Activated CD8-positive, alpha-beta memory T cell treated with anti-CD3 and anti-CD28 coated beads, Interleukin-2, amount 10 ng/mL, durations not matched to agents 7 days and 5 days (primary cell): ENCODE measurements around the gene CPNE7. TPM values are rescaled to one million over a fixed set of nuclear protein-coding genes. Genes with fewer than 3 reads are reported as not detected.

ENCODE experiments used
- ATAC-seq: fragments of 150-1000 bp; cut with Tn5 transposase; one replicate; pipeline ENCODE4 v1.10.0; 2021; ENCODE audit warnings: moderate library complexity
- CTCF ChIA-PET: fragments of 350-600 bp; sonication (Branson Sonifier 250); formaldehyde crosslinking; loops from one replicate; lab custom pipeline; 2021; ENCODE audit warnings: antibody characterized with exemption; lab: Charles Lee
- DNase-seq: peaks from one replicate; pipeline ENCODE4 v3.0.0-alpha.2; 2020
- H3K27ac Mint-ChIP-seq: one replicate; pipeline ENCODE4 v1.8.0; 2021; ENCODE audit warnings: mild to moderate bottlenecking, mixed read lengths
- H3K27me3 Mint-ChIP-seq: one replicate; pipeline ENCODE4 v1.8.0; 2021; ENCODE audit warnings: mixed read lengths
- H3K36me3 Mint-ChIP-seq: one replicate; pipeline ENCODE4 v1.8.0; 2021; ENCODE audit warnings: mild to moderate bottlenecking, mixed read lengths
- H3K4me1 Mint-ChIP-seq: one replicate; pipeline ENCODE4 v1.8.0; 2021; ENCODE audit warnings: mixed read lengths
- H3K4me3 Mint-ChIP-seq: one replicate; pipeline ENCODE4 v1.8.0; 2021; ENCODE audit warnings: mild to moderate bottlenecking, moderate library complexity, mixed read lengths
- H3K9me3 Mint-ChIP-seq: one replicate; pipeline ENCODE4 v1.8.0; 2022; ENCODE audit warnings: low read depth, mixed read lengths
- total RNA-seq, 2 experiments: library from RNA; stranded (reverse); gene quantifications; one replicate each; pipeline ENCODE4 v1.2.3, GENCODE V29; 2021

The CPNE7 gene
- total RNA-seq, 2 experiments from 2014 or later, result 0.38 to 3.1 TPM

- Mint-ChIP-seq H3K36me3 (peaks cover 6% of the 10 kb centered on the region), H3K27ac (no peak overlapping the region), H3K4me3 (no peak overlapping the region), H3K4me1 (peaks cover 12% of the 10 kb centered on the region), H3K9me3 (no peaks in the 10 kb centered on the region), H3K27me3 (no peaks in the 10 kb centered on the region)
- CTCF ChIA-PET, result no interaction called here
- ATAC-seq (no peak), DNase-seq (no peak)
Observed at GRCh38 chr16:89544713-89545043, 30.9 kb upstream of the CPNE7 start.

GRCh38 chr16:89545044-89545830, 30.3 kb upstream of the CPNE7 start:
- H3K27ac Mint-ChIP-seq, result no peak overlapping the region
- H3K4me1 Mint-ChIP-seq, result peaks cover 12% of the 10 kb centered on the region
- H3K36me3 Mint-ChIP-seq, result peaks cover 6% of the 10 kb centered on the region
- DNase-seq (no peak), ATAC-seq (no peak)
- CTCF ChIA-PET, result interaction anchor here (0.7 kb wide), 1 partner anchor 12 kb away, joined by 3 read pairs; no protein-coding TSS in a partner anchor
- no peak overlapping the region for H3K4me3 Mint-ChIP-seq
- H3K27me3 Mint-ChIP-seq, result no peaks in the 10 kb centered on the region
- H3K9me3 Mint-ChIP-seq, result no peaks in the 10 kb centered on the region

- H3K4me3 Mint-ChIP-seq, result no peak overlapping the region
- H3K9me3 Mint-ChIP-seq, result no peaks in the 10 kb centered on the region
- no peaks in the 10 kb centered on the region for H3K27me3 Mint-ChIP-seq
- peaks cover 10% of the 10 kb centered on the region for H3K4me1 Mint-ChIP-seq
- DNase-seq (no peak), ATAC-seq (no peak)
- H3K27ac Mint-ChIP-seq, result no peak overlapping the region
- peaks cover 5% of the 10 kb centered on the region for H3K36me3 Mint-ChIP-seq
- CTCF ChIA-PET, result interaction anchor here (0.7 kb wide), 1 partner anchor 11 kb away, joined by 3 read pairs; no protein-coding TSS in a partner anchor
Observed at GRCh38 chr16:89545831-89546574, 29.6 kb upstream of the CPNE7 start.

GRCh38 chr16:89546781-89547180, 28.8 kb upstream of the CPNE7 start:
- no peaks in the 10 kb centered on the region for H3K27me3 Mint-ChIP-seq
- H3K36me3 Mint-ChIP-seq, result peaks cover 5% of the 10 kb centered on the region
- ATAC-seq (no peak), DNase-seq (no peak)
- H3K4me3 Mint-ChIP-seq, result no peak overlapping the region
- no peak overlapping the region for H3K27ac Mint-ChIP-seq
- peaks cover 5% of the 10 kb centered on the region for H3K4me1 Mint-ChIP-seq
- H3K9me3 Mint-ChIP-seq, result no peaks in the 10 kb centered on the region
- CTCF ChIA-PET, result no interaction called here

GRCh38 chr16:89547291-89547690, 28.3 kb upstream of the CPNE7 start:
- Mint-ChIP-seq H3K27ac (no peak overlapping the region), H3K36me3 (peaks cover 5% of the 10 kb centered on the region)

GRCh38 chr16:89547860-89548259, 27.7 kb upstream of the CPNE7 start:
- Mint-ChIP-seq H3K27me3 (no peaks in the 10 kb centered on the region), H3K36me3 (peaks cover 5% of the 10 kb centered on the region), H3K4me1 (peaks cover 5% of the 10 kb centered on the region), H3K9me3 (no peaks in the 10 kb centered on the region), H3K27ac (no peak overlapping the region), H3K4me3 (no peak overlapping the region)
- CTCF ChIA-PET, result no interaction called here
- DNase-seq, result no peak
- no peak for ATAC-seq

More at GRCh38 chr16:89547291-89547690, 28.3 kb upstream of the CPNE7 start:
- Mint-ChIP-seq H3K4me1 (peaks cover 5% of the 10 kb centered on the region), H3K9me3 (no peaks in the 10 kb centered on the region), H3K27me3 (no peaks in the 10 kb centered on the region), H3K4me3 (no peak overlapping the region)
- DNase-seq, result no peak
- ATAC-seq, result no peak
- CTCF ChIA-PET, result no interaction called here

- no peak overlapping the region for H3K4me3 Mint-ChIP-seq
- H3K27ac Mint-ChIP-seq, result no peak overlapping the region
- peaks cover 5% of the 10 kb centered on the region for H3K4me1 Mint-ChIP-seq
- no peaks in the 10 kb centered on the region for H3K9me3 Mint-ChIP-seq
- peaks cover 5% of the 10 kb centered on the region for H3K36me3 Mint-ChIP-seq
- no peaks in the 10 kb centered on the region for H3K27me3 Mint-ChIP-seq
- CTCF ChIA-PET, result interaction anchor here (0.9 to 1.8 kb wide), 3 partner anchors 9 to 23 kb away, joined by 3 to 11 read pairs (median 4); no protein-coding TSS in a partner anchor
- ATAC-seq (no peak), DNase-seq (no peak)
Observed at GRCh38 chr16:89548344-89549006, 27.1 kb upstream of the CPNE7 start.

GRCh38 chr16:89549007-89549700, 26.4 kb upstream of the CPNE7 start:
- Mint-ChIP-seq H3K36me3 (peaks cover 5% of the 10 kb centered on the region), H3K27me3 (no peaks in the 10 kb centered on the region), H3K4me1 (peaks cover 5% of the 10 kb centered on the region), H3K27ac (peak overlapping the region; percentile 71), H3K4me3 (no peak overlapping the region), H3K9me3 (no peaks in the 10 kb centered on the region)
- peak; percentile 54 for ATAC-seq
- DNase-seq, result no peak
- CTCF ChIA-PET, result interaction anchor here (0.9 to 1.8 kb wide), 3 partner anchors 8 to 23 kb away, joined by 3 to 11 read pairs (median 4); no protein-coding TSS in a partner anchor

- CTCF ChIA-PET, result interaction anchor here (1.8 kb wide), 1 partner anchor 7 kb away, joined by 11 read pairs; no protein-coding TSS in a partner anchor
Observed at GRCh38 chr16:89550421-89551007, 25.0 kb upstream of the CPNE7 start.

GRCh38 chr16:89552329-89552728, 23.2 kb upstream of the CPNE7 start:
- CTCF ChIA-PET, result no interaction called here
- H3K27ac Mint-ChIP-seq, result no peak overlapping the region
- ATAC-seq, result no peak

More at GRCh38 chr16:89550421-89551007, 25.0 kb upstream of the CPNE7 start:
- Mint-ChIP-seq H3K27me3 (no peaks in the 10 kb centered on the region), H3K27ac (no peak overlapping the region), H3K36me3 (peaks cover 6% of the 10 kb centered on the region), H3K9me3 (no peaks in the 10 kb centered on the region), H3K4me1 (peaks cover 5% of the 10 kb centered on the region), H3K4me3 (no peak overlapping the region)
- no peak for DNase-seq
- no peak for ATAC-seq

GRCh38 chr16:89552913-89553312, 22.6 kb upstream of the CPNE7 start:
- CTCF ChIA-PET, result no interaction called here

More at GRCh38 chr16:89552329-89552728, 23.2 kb upstream of the CPNE7 start:
- Mint-ChIP-seq H3K36me3 (peaks cover 11% of the 10 kb centered on the region), H3K4me1 (peaks cover 18% of the 10 kb centered on the region), H3K9me3 (no peaks in the 10 kb centered on the region), H3K27me3 (no peaks in the 10 kb centered on the region), H3K4me3 (no peak overlapping the region)
- DNase-seq, result no peak

GRCh38 chr16:89553733-89554132, 21.8 kb upstream of the CPNE7 start:
- Mint-ChIP-seq H3K36me3 (peaks cover 6% of the 10 kb centered on the region), H3K4me1 (peaks cover 24% of the 10 kb centered on the region), H3K27ac (no peak overlapping the region), H3K4me3 (no peak overlapping the region), H3K27me3 (no peaks in the 10 kb centered on the region), H3K9me3 (no peaks in the 10 kb centered on the region)
- ATAC-seq, result no peak
- no peak for DNase-seq
- CTCF ChIA-PET, result no interaction called here

More at GRCh38 chr16:89552913-89553312, 22.6 kb upstream of the CPNE7 start:
- Mint-ChIP-seq H3K36me3 (peaks cover 10% of the 10 kb centered on the region), H3K9me3 (no peaks in the 10 kb centered on the region), H3K27me3 (no peaks in the 10 kb centered on the region), H3K4me3 (no peak overlapping the region), H3K27ac (no peak overlapping the region), H3K4me1 (peaks cover 24% of the 10 kb centered on the region)
- no peak for ATAC-seq
- no peak for DNase-seq
